HepG2 (cell line): ENCODE measurements around the gene RGS14. TPM values are rescaled to one million over a fixed set of nuclear protein-coding genes. Genes with fewer than 3 reads are reported as not detected.

Experiments
- ATF7-NPFF ChIP-seq: sonication (generic); formaldehyde crosslinking; IDR thresholded peaks from 2 replicates; pipeline ENCODE4 v1.8.1; 2023; ENCODE audit warnings: mild to moderate bottlenecking, low read depth, missing genetic modification reagents, moderate library complexity
- FOSL2 ChIP-seq: sonication (generic); formaldehyde crosslinking; IDR thresholded peaks from 2 replicates; pipeline ENCODE4 v1.4.0; 2020; ENCODE audit warnings: missing genetic modification reagents
- FUBP1 ChIP-seq: sonication (generic); formaldehyde crosslinking; IDR thresholded peaks from 2 replicates; pipeline ENCODE4 v1.5.1; 2020; ENCODE audit warnings: missing genetic modification reagents, mild to moderate bottlenecking, borderline replicate concordance
- HIC2 ChIP-seq: sonication (generic); formaldehyde crosslinking; IDR thresholded peaks from 2 replicates; pipeline ENCODE4 v1.9.0; 2022; ENCODE audit warnings: low read depth, missing genetic modification reagents
- HINFP ChIP-seq: sonication (generic); formaldehyde crosslinking; IDR thresholded peaks from 2 replicates; pipeline ENCODE4 v1.4.0; 2020; ENCODE audit warnings: low read depth, mild to moderate bottlenecking, missing genetic modification reagents
- NPAS2 ChIP-seq: sonication (generic); formaldehyde crosslinking; IDR thresholded peaks from 2 replicates; pipeline ENCODE4 v1.8.0; 2022; ENCODE audit warnings: mild to moderate bottlenecking, missing genetic modification reagents, borderline replicate concordance
- PHF20 ChIP-seq: sonication (generic); formaldehyde crosslinking; IDR thresholded peaks from 2 replicates; pipeline ENCODE4 v1.5.0; 2020; ENCODE audit warnings: mild to moderate bottlenecking, missing genetic modification reagents
- POGK ChIP-seq: sonication (generic); formaldehyde crosslinking; conservative IDR thresholded peaks from 2 replicates; pipeline ENCODE4 v1.8.0; 2022; ENCODE audit warnings: mild to moderate bottlenecking, moderate library complexity, missing genetic modification reagents
- SMYD3 ChIP-seq: sonication (generic); formaldehyde crosslinking; IDR thresholded peaks from 2 replicates; pipeline ENCODE4 v1.8.1; 2023; ENCODE audit warnings: mild to moderate bottlenecking, missing genetic modification reagents
- SP2 ChIP-seq: sonication (generic); formaldehyde crosslinking; IDR thresholded peaks from 2 replicates; pipeline ENCODE4 v1.5.1; 2020; ENCODE audit warnings: mild to moderate bottlenecking, missing genetic modification reagents
- TCF12 ChIP-seq, 2 experiments: fragments of 450-650 bp in 1 of 2; sonication (generic) in 1 of 2; formaldehyde crosslinking in 1 of 2; IDR thresholded peaks; 2 replicates each; pipeline versions ENCODE4 v1.6.1 to v1.8.0; 2017 to 2022; ENCODE audit warnings: antibody characterized with exemption in 1 of 2, mild to moderate bottlenecking in 1 of 2, missing genetic modification reagents in 1 of 2, moderate library complexity in 1 of 2
- ZBTB2 ChIP-seq: sonication (generic); formaldehyde crosslinking; IDR thresholded peaks from 2 replicates; pipeline ENCODE4 v1.8.0; 2022; ENCODE audit warnings: low read depth, missing genetic modification reagents
- ZFY ChIP-seq: sonication (generic); formaldehyde crosslinking; IDR thresholded peaks from 2 replicates; pipeline ENCODE4 v1.4.0; 2020; ENCODE audit warnings: missing genetic modification reagents
- ZKSCAN8 ChIP-seq: IDR thresholded peaks from 2 replicates; pipeline ENCODE4 v1.6.1; 2016; ENCODE audit warnings: borderline replicate concordance, missing genetic modification reagents, missing compliant biosample characterization
- ZNF326 ChIP-seq: sonication (generic); formaldehyde crosslinking; IDR thresholded peaks from 2 replicates; pipeline ENCODE4 v1.4.0; 2020; ENCODE audit warnings: missing genetic modification reagents, borderline replicate concordance
- ZNF33A ChIP-seq: sonication (generic); formaldehyde crosslinking; IDR thresholded peaks from 2 replicates; pipeline ENCODE4 v1.5.1; 2020; ENCODE audit warnings: missing genetic modification reagents, mild to moderate bottlenecking, moderate library complexity, borderline replicate concordance
- ZNF510 ChIP-seq: sonication (generic); formaldehyde crosslinking; IDR thresholded peaks from 2 replicates; pipeline ENCODE4 v1.4.0; 2020; ENCODE audit warnings: low read depth, mild to moderate bottlenecking, missing genetic modification reagents
- polyA plus RNA-seq, 8 experiments: library from polyadenylated mRNA; depleted of rRNA in 3 of 8; stranded (reverse) in 7 of 8; unstranded in 1 of 8; fragments of >200 nt; fragmentation: Illumina TruSeq in 4 of 8; extraction: Trizol in 4 of 8; gene quantifications; 2 replicates each; pipeline versions ENCODE4 v1.2.1 to v1.2.3, GENCODE V29; 2011 to 2016; ENCODE audit warnings: low read depth in 4 of 8, missing spikeins in 1 of 8, mixed read lengths in 1 of 8; ENCODE audit not compliant: insufficient read depth in 1 of 8
- total RNA-seq, 5 experiments: library from RNA; depleted of rRNA; stranded (reverse); fragments of >200 nt; fragmentation: Illumina TruSeq; extraction: Trizol; gene quantifications; 2 replicates each; pipeline ENCODE4 v1.2.3, GENCODE V29; 2016; ENCODE audit warnings: low read depth in 1 of 5

The RGS14 gene
- total and polyA plus RNA-seq, 2 of the 13 experiments (the other 11 are each of a cell fraction or from before 2014, with no cell fraction given): 11.1 to 17.2 TPM

- no peak; the same call in 1 of the 2 replicates for TF ChIP-seq FOSL2
- no peak for TF ChIP-seq NPAS2 (CRISPR knock-in tag)
- TF ChIP-seq ZBTB2: no peak
- TF ChIP-seq ZNF326 (CRISPR knock-in tag): no peak
- no peak for TF ChIP-seq FUBP1 (CRISPR knock-in tag)
- TF ChIP-seq ATF7-NPFF (CRISPR knock-in tag): peak; percentile 55; the same call in 1 of the 2 replicates
- TF ChIP-seq ZNF510 (CRISPR knock-in tag): 0 out of 2 replicates have a peak, but pooled peaks have one; percentile 47
- peak; percentile 83; the same call in 1 of the 2 replicates for TF ChIP-seq POGK (CRISPR knock-in tag)
- peak; percentile 44; the same call in 1 of the 2 replicates for TF ChIP-seq ZNF33A (CRISPR knock-in tag)
- TF ChIP-seq HINFP: peak; percentile 28; the same call in 1 of the 2 replicates
- peak; percentile 25; the same call in 1 of the 2 replicates for TF ChIP-seq ZKSCAN8 (CRISPR knock-in tag)
- peak; percentile 9; the same call in 1 of the 2 replicates for TF ChIP-seq HIC2 (CRISPR knock-in tag)
- peak; percentile 98 for TF ChIP-seq PHF20 (CRISPR knock-in tag)
- peak; percentile 97 for TF ChIP-seq SP2 (CRISPR knock-in tag)
- no peak for TF ChIP-seq TCF12 (IDR thresholded peaks at IDR 0.05)
- no peak; the same call in 1 of the 2 replicates for TF ChIP-seq TCF12 (CRISPR knock-in tag; IDR thresholded peaks at IDR 0.05)
- 0 out of 2 replicates have a peak, but pooled peaks have one; percentile 13 for TF ChIP-seq SMYD3 (CRISPR knock-in tag)
- peak; percentile 84 for TF ChIP-seq ZFY (CRISPR knock-in tag)
Observed at GRCh38 chr5:177351392-177352329, 6.1 kb upstream of the RGS14 start, which contains the start of gene LMAN2 (continued).
